ENCODE data around the gene DEGS1.

GRCh38 chr1:224181453-224181810, 1.6 kb upstream of the DEGS1 start:
- TF ChIP-seq CTCF (IDR thresholded peaks at IDR 0.05) (no peak), POLR2A (IDR thresholded peaks at IDR 0.05) (no peak)
